Vagina (tissue), 2 donors: ENCODE measurements around the gene KLHDC4.

Experiments
- CTCF ChIP-seq, 3 experiments: fragments of 450-650 bp in 2 of 3; fragments of 200-600 bp in 1 of 3; sonication (generic) in 1 of 3; IDR thresholded peaks; one replicate each; pipeline ENCODE4 v1.5.1; 2017 to 2019; ENCODE audit warnings: antibody characterized with exemption in 3 of 3, mild to moderate bottlenecking in 2 of 3, moderate library complexity in 2 of 3
- POLR2AphosphoS5 ChIP-seq, 2 donors: sonication (generic); formaldehyde crosslinking; IDR thresholded peaks; one replicate each; pipeline ENCODE4 v1.9.0; 2017; ENCODE audit warnings: antibody characterized with exemption in 2 of 2, mild to moderate bottlenecking in 2 of 2, low read depth in 1 of 2; ENCODE audit not compliant: insufficient read depth in 1 of 2

GRCh38 chr16:87784812-87785211, 19.0 kb upstream of the KLHDC4 start:
- TF ChIP-seq CTCF (IDR thresholded peaks at IDR 0.05): no peak
- TF ChIP-seq POLR2AphosphoS5 (IDR thresholded peaks at IDR 0.05; ENCODE audit: insufficient read depth in 1 of 2, low read depth in 1 of 2): no peak
